Measurements from ENCODE around the gene ZSCAN29. TPM values are rescaled to one million over a fixed set of nuclear protein-coding genes. Genes with fewer than 3 reads are reported as not detected.

Gene ZSCAN29
- total and polyA plus RNA-seq, 2 of the 13 experiments (the other 11 are each of a cell fraction or from before 2014, with no cell fraction given) = 8.3 to 27.4 TPM

- TF ChIP-seq, protein P1, sequence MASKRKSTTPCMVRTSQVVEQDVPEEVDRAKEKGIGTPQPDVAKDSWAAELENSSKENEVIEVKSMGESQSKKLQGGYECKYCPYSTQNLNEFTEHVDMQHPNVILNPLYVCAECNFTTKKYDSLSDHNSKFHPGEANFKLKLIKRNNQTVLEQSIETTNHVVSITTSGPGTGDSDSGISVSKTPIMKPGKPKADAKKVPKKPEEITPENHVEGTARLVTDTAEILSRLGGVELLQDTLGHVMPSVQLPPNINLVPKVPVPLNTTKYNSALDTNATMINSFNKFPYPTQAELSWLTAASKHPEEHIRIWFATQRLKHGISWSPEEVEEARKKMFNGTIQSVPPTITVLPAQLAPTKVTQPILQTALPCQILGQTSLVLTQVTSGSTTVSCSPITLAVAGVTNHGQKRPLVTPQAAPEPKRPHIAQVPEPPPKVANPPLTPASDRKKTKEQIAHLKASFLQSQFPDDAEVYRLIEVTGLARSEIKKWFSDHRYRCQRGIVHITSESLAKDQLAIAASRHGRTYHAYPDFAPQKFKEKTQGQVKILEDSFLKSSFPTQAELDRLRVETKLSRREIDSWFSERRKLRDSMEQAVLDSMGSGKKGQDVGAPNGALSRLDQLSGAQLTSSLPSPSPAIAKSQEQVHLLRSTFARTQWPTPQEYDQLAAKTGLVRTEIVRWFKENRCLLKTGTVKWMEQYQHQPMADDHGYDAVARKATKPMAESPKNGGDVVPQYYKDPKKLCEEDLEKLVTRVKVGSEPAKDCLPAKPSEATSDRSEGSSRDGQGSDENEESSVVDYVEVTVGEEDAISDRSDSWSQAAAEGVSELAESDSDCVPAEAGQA (IDR thresholded peaks at IDR 0.05; ENCODE audit: low read depth) = no peak
- TF ChIP-seq, protein P1 (CRISPR knock-in tag; IDR thresholded peaks at IDR 0.05; ENCODE audit: borderline replicate concordance) = no peak
- TF ChIP-seq SUZ12 (IDR thresholded peaks at IDR 0.05; ENCODE audit: low read depth, low read length) (no peak), ZBTB1 (CRISPR knock-in tag; IDR thresholded peaks at IDR 0.05; ENCODE audit: borderline replicate concordance) (no peak), PCBP2 (optimal IDR thresholded peaks at IDR 0.05; ENCODE audit: low read depth, low read length, poor library complexity, severe bottlenecking) (no peak), ZFP1 (CRISPR knock-in tag; IDR thresholded peaks at IDR 0.05) (no peak), MXI1 (IDR thresholded peaks at IDR 0.05; ENCODE audit: borderline replicate concordance, low read depth, low read length) (no peak), IKZF4 (CRISPR knock-in tag; IDR thresholded peaks at IDR 0.05; ENCODE audit: borderline replicate concordance, low read depth, not compliant biosample characterization) (peak; percentile 18), ZBTB25 (CRISPR knock-in tag; IDR thresholded peaks at IDR 0.05) (0 out of 2 replicates have a peak, but pooled peaks have one; percentile 6), REST (IDR thresholded peaks at IDR 0.05; ENCODE audit: borderline replicate concordance in 1 of 2, low read depth in 1 of 2, low read length in 2 of 2) (no peak), ARNT2 (CRISPR knock-in tag; IDR thresholded peaks at IDR 0.05; ENCODE audit: low read depth) (no peak), ZNF33A (CRISPR knock-in tag; IDR thresholded peaks at IDR 0.05; ENCODE audit: borderline replicate concordance) (no peak), ZNF605 (CRISPR knock-in tag; IDR thresholded peaks at IDR 0.05) (no peak), EED (CRISPR knock-in tag; IDR thresholded peaks at IDR 0.05) (no peak), MAZ (IDR thresholded peaks at IDR 0.05; ENCODE audit: borderline replicate concordance, low read depth, low read length) (no peak), MAZ (CRISPR knock-in tag; IDR thresholded peaks at IDR 0.05; ENCODE audit: low read depth) (no peak), SP140L (CRISPR knock-in tag; IDR thresholded peaks at IDR 0.05; ENCODE audit: borderline replicate concordance) (no peak), PAWR (CRISPR knock-in tag; IDR thresholded peaks at IDR 0.05; ENCODE audit: borderline replicate concordance) (0 out of 2 replicates have a peak, but pooled peaks have one; percentile 74), WIZ (CRISPR knock-in tag; IDR thresholded peaks at IDR 0.05) (no peak)
- TF ChIP-seq, protein P2, sequence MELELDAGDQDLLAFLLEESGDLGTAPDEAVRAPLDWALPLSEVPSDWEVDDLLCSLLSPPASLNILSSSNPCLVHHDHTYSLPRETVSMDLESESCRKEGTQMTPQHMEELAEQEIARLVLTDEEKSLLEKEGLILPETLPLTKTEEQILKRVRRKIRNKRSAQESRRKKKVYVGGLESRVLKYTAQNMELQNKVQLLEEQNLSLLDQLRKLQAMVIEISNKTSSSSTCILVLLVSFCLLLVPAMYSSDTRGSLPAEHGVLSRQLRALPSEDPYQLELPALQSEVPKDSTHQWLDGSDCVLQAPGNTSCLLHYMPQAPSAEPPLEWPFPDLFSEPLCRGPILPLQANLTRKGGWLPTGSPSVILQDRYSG (CRISPR knock-in tag; IDR thresholded peaks at IDR 0.05) = no peak
These were observed 40.1 kb downstream of the ZSCAN29 start (continued) for GRCh38 chr15:43330780-43331087.

Measured in HepG2 (cell line).